ENCODE measurements around the gene WFDC10A.
"Not testable (repeated sequence)": the region's sequence is repeated elsewhere in the genome, so short reads cannot be mapped to it uniquely, and the experiment has no call there.

WFDC10A gene

GRCh38 chr20:45647441-45648050, 18.0 kb downstream of the WFDC10A start:
- DNase-seq (ENCODE audit: low read depth in 3 of 3, low spot score in 1 of 3): no peak

GRCh38 chr20:45649312-45649863, 19.8 kb downstream of the WFDC10A start:
- DNase-seq (ENCODE audit: low read depth in 3 of 3, low spot score in 1 of 3): no peak

GRCh38 chr20:45651726-45652125, 22.2 kb downstream of the WFDC10A start:
- DNase-seq (ENCODE audit: low read depth in 3 of 3, low spot score in 1 of 3): not testable (repeated sequence)

- not testable (repeated sequence) for DNase-seq (ENCODE audit: low read depth in 3 of 3, low spot score in 1 of 3)
Measured at GRCh38 chr20:45657038-45657437, 27.5 kb downstream of the WFDC10A start.

DNA sequence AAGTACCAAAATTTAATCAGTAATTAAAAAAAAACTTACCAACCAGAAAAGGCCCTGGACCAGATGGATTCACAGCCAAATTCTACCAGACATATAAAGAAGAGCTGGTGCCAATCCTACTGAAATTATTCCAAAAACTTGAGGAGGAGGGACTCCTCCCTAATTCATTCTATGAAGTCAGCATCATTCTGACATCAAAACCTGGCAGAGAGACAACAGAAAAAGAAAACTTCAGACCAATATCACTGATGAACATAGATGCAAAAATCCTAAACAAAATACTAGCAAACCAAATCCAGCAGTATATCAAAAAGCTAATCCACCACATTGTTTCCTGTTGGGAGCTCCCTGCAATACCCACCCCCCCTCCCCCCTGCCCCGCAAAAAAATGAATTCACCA, 40.6 kb downstream of the WFDC10A start, which contains the start of gene WFDC11:
Gene WFDC11 (minus strand): TSS at position 101 of the 400 bp plus-strand sequence. CDS start 19,639 bp downstream, outside the sequence.
- DNase-seq (ENCODE audit: low read depth in 3 of 3, low spot score in 1 of 3): no peak

- no peak for DNase-seq (ENCODE audit: low read depth in 3 of 3, low spot score in 1 of 3)
Measured at GRCh38 chr20:45672765-45673164, 43.2 kb downstream of the WFDC10A start.

GRCh38 chr20:45679650-45680049, 50.1 kb downstream of the WFDC10A start:
- no peak for DNase-seq (ENCODE audit: low read depth in 3 of 3, low spot score in 1 of 3)
